ENCODE measurements around the gene GATM.

GRCh38 chr15:45387380-45388007, 9.2 kb upstream of the GATM start:
- no peak for TF ChIP-seq USF2 (IDR thresholded peaks at IDR 0.05; ENCODE audit: low read depth, low read length)
- TF ChIP-seq SMC3 (IDR thresholded peaks at IDR 0.05; ENCODE audit: low read depth, low read length) = no peak
- no peak for TF ChIP-seq CTCF (conservative IDR thresholded peaks at IDR 0.05; ENCODE audit: low read depth, low read length)
- TF ChIP-seq POLR2A (IDR thresholded peaks at IDR 0.05; ENCODE audit: low read depth, low read length) = no peak
- no peak for TF ChIP-seq MXI1 (IDR thresholded peaks at IDR 0.05; ENCODE audit: borderline replicate concordance, low read depth, low read length)
